Measurements from ENCODE around the gene PTPRK.
A peak's percentile ranks its signal among the peaks of the same experiment; 100 is the strongest.
"Not testable (repeated sequence)": the region's sequence is repeated elsewhere in the genome, so short reads cannot be mapped to it uniquely, and the experiment has no call there.

PTPRK gene

GRCh38 chr6:128487746-128488145 is 32.7 kb downstream of the PTPRK start:
- DNase-seq: peak; percentile 60

GRCh38 chr6:128487055-128487454 is 33.3 kb downstream of the PTPRK start:
- no peak for DNase-seq

GRCh38 chr6:128486580-128486979 is 33.8 kb downstream of the PTPRK start:
- DNase-seq: not testable (repeated sequence)

GRCh38 chr6:128483472-128484135 is 36.8 kb downstream of the PTPRK start:
- no peak for DNase-seq

GRCh38 chr6:128482642-128483041 is 37.8 kb downstream of the PTPRK start:
- DNase-seq: no peak

GRCh38 chr6:128479991-128480390 is 40.4 kb downstream of the PTPRK start:
- DNase-seq: no peak

GRCh38 chr6:128479048-128479666 is 41.2 kb downstream of the PTPRK start:
- DNase-seq: no peak

GRCh38 chr6:128478230-128479047 is 42.0 kb downstream of the PTPRK start:
- DNase-seq: no peak

- no peak for DNase-seq
These were observed 45.5 kb downstream of the PTPRK start for GRCh38 chr6:128474933-128475332.

GRCh38 chr6:128474481-128474880 is 45.9 kb downstream of the PTPRK start:
- DNase-seq: peak; percentile 32

- DNase-seq: no peak
These were observed 48.5 kb downstream of the PTPRK start for GRCh38 chr6:128471907-128472306.

GRCh38 chr6:128465368-128466343 is 54.7 kb downstream of the PTPRK start:
- DNase-seq: no peak

GRCh38 chr6:128464790-128465189 is 55.6 kb downstream of the PTPRK start:
- DNase-seq: no peak

GRCh38 chr6:128463942-128464341 is 56.5 kb downstream of the PTPRK start:
- peak; percentile 39 for DNase-seq

- DNase-seq: no peak
These were observed 58.9 kb downstream of the PTPRK start for GRCh38 chr6:128461501-128461900.

GRCh38 chr6:128456510-128457230 is 63.7 kb downstream of the PTPRK start:
- no peak for DNase-seq

GRCh38 chr6:128455959-128456358 is 64.4 kb downstream of the PTPRK start:
- DNase-seq: no peak

GRCh38 chr6:128452713-128453112 is 67.7 kb downstream of the PTPRK start:
- DNase-seq: no peak

GRCh38 chr6:128446497-128446896 is 73.9 kb downstream of the PTPRK start:
- DNase-seq: no peak

- peak; percentile 46 for DNase-seq
These were observed 76.8 kb downstream of the PTPRK start for GRCh38 chr6:128443553-128443952.

GRCh38 chr6:128439627-128440026 is 80.8 kb downstream of the PTPRK start:
- DNase-seq: no peak

- DNase-seq: peak; percentile 21
These were observed 82.0 kb downstream of the PTPRK start for GRCh38 chr6:128438393-128438792.

Measured in fibroblast of upper back skin (primary cell).